HepG2 (cell line): Measurements from ENCODE around the gene NT5DC4. TPM values are rescaled to one million over a fixed set of nuclear protein-coding genes. Genes with fewer than 3 reads are reported as not detected.

Experiments used
- FOSL2 ChIP-seq: sonication (generic); formaldehyde crosslinking; IDR thresholded peaks from 2 replicates; pipeline ENCODE4 v1.4.0; 2020; ENCODE audit warnings: missing genetic modification reagents
- FOXA3 ChIP-seq: IDR thresholded peaks from 2 replicates; pipeline ENCODE4 v1.6.1; 2016; ENCODE audit warnings: missing genetic modification reagents, missing compliant biosample characterization
- GABPB1 ChIP-seq: IDR thresholded peaks from 2 replicates; pipeline ENCODE4 v1.6.1; 2016; ENCODE audit warnings: mild to moderate bottlenecking, missing genetic modification reagents, moderate library complexity, missing compliant biosample characterization
- HNRNPH1 ChIP-seq: fragments of 200-400 bp; formaldehyde crosslinking; optimal IDR thresholded peaks from 2 replicates; pipeline ENCODE3; 2017; ENCODE audit warnings: mild to moderate bottlenecking, low read depth, low read length
- HOXA5 ChIP-seq: sonication (generic); formaldehyde crosslinking; IDR thresholded peaks from 2 replicates; pipeline ENCODE4 v1.4.0; 2020; ENCODE audit warnings: missing genetic modification reagents
- KDM3A ChIP-seq: IDR thresholded peaks from 2 replicates; pipeline ENCODE4 v1.6.1; 2018; ENCODE audit warnings: low read depth, missing compliant biosample characterization
- KLF6 ChIP-seq: IDR thresholded peaks from 2 replicates; pipeline ENCODE4 v1.8.0; 2016; ENCODE audit warnings: missing biosample characterization, missing genetic modification reagents
- LBX2 ChIP-seq: sonication (generic); formaldehyde crosslinking; IDR thresholded peaks from 2 replicates; pipeline ENCODE4 v1.5.0; 2020; ENCODE audit warnings: missing genetic modification reagents, mild to moderate bottlenecking, borderline replicate concordance
- MAFF ChIP-seq: IDR thresholded peaks from 2 replicates; pipeline ENCODE4 v1.6.1; 2011; ENCODE audit warnings: low read depth, low read length, improper control_type of control experiment
- MAX ChIP-seq: IDR thresholded peaks from 2 replicates; pipeline ENCODE4 v1.6.1; 2012; ENCODE audit warnings: inconsistent platforms
- MZF1 ChIP-seq: sonication (generic); formaldehyde crosslinking; IDR thresholded peaks from 2 replicates; pipeline ENCODE4 v1.8.1; 2023; ENCODE audit warnings: mild to moderate bottlenecking, missing genetic modification reagents, borderline replicate concordance
- PRDM15 ChIP-seq: sonication (generic); formaldehyde crosslinking; IDR thresholded peaks from 2 replicates; pipeline ENCODE4 v1.4.0; 2020; ENCODE audit warnings: missing genetic modification reagents
- SOX6 ChIP-seq, 2 experiments: fragments of 450-650 bp in 1 of 2; sonication (generic) in 1 of 2; formaldehyde crosslinking in 1 of 2; IDR thresholded peaks; 2 replicates each; pipeline versions ENCODE4 v1.4.0 to v1.6.1; 2017 to 2020; ENCODE audit warnings: antibody characterized with exemption in 1 of 2, mild to moderate bottlenecking in 1 of 2, missing genetic modification reagents in 1 of 2
- TFE3 ChIP-seq: IDR thresholded peaks from 2 replicates; pipeline ENCODE4 v1.6.1; 2016
- U2AF1 ChIP-seq: fragments of 200-400 bp; formaldehyde crosslinking; optimal IDR thresholded peaks from 2 replicates; pipeline ENCODE3; 2017; ENCODE audit warnings: mild to moderate bottlenecking, low read depth, low read length
- ZBTB4 ChIP-seq: sonication (generic); formaldehyde crosslinking; IDR thresholded peaks from 2 replicates; pipeline ENCODE4 v1.4.0; 2020; ENCODE audit warnings: missing genetic modification reagents, mild to moderate bottlenecking, borderline replicate concordance
- ZFY ChIP-seq: sonication (generic); formaldehyde crosslinking; IDR thresholded peaks from 2 replicates; pipeline ENCODE4 v1.4.0; 2020; ENCODE audit warnings: missing genetic modification reagents
- ZMYM4 ChIP-seq: sonication (generic); formaldehyde crosslinking; IDR thresholded peaks from 2 replicates; pipeline ENCODE4 v1.8.1; 2023; ENCODE audit warnings: mild to moderate bottlenecking, missing genetic modification reagents
- ZNF251 ChIP-seq: sonication (generic); formaldehyde crosslinking; IDR thresholded peaks from 2 replicates; pipeline ENCODE4 v1.9.0; 2021; ENCODE audit warnings: mild to moderate bottlenecking, missing genetic modification reagents
- polyA plus RNA-seq, 8 experiments: library from polyadenylated mRNA; depleted of rRNA in 3 of 8; stranded (reverse) in 7 of 8; unstranded in 1 of 8; fragments of >200 nt; fragmentation: Illumina TruSeq in 4 of 8; extraction: Trizol in 4 of 8; gene quantifications; 2 replicates each; pipeline versions ENCODE4 v1.2.1 to v1.2.3, GENCODE V29; 2011 to 2016; ENCODE audit warnings: low read depth in 4 of 8, missing spikeins in 1 of 8, mixed read lengths in 1 of 8; ENCODE audit not compliant: insufficient read depth in 1 of 8
- total RNA-seq, 5 experiments: library from RNA; depleted of rRNA; stranded (reverse); fragments of >200 nt; fragmentation: Illumina TruSeq; extraction: Trizol; gene quantifications; 2 replicates each; pipeline ENCODE4 v1.2.3, GENCODE V29; 2016; ENCODE audit warnings: low read depth in 1 of 5

The NT5DC4 gene
- total and polyA plus RNA-seq, 2 of the 13 experiments (the other 11 are each of a cell fraction or from before 2014, with no cell fraction given), result 0.04 to 4.2 TPM

- TF ChIP-seq FOSL2 (CRISPR knock-in tag) (no peak), ZBTB4 (peak; percentile 55; the same call in 1 of the 2 replicates), ZMYM4 (CRISPR knock-in tag) (peak; percentile 22; the same call in 1 of the 2 replicates), SOX6 (IDR thresholded peaks at IDR 0.05) (no peak), SOX6 (CRISPR knock-in tag; IDR thresholded peaks at IDR 0.05) (peak; percentile 35; the same call in 1 of the 2 replicates), MAFF (no peak), HOXA5 (CRISPR knock-in tag) (peak; percentile 47; the same call in 1 of the 2 replicates), HNRNPH1 (no peak), KDM3A (CRISPR knock-in tag) (no peak), LBX2 (CRISPR knock-in tag) (no peak), U2AF1 (no peak), ZNF251 (CRISPR knock-in tag) (no peak), GABPB1 (no peak), ZFY (CRISPR knock-in tag) (0 out of 2 replicates have a peak, but pooled peaks have one; percentile 33), FOXA3 (CRISPR knock-in tag) (0 out of 2 replicates have a peak, but pooled peaks have one; percentile 16), PRDM15 (no peak), MZF1 (CRISPR knock-in tag) (0 out of 2 replicates have a peak, but pooled peaks have one; percentile 23), KLF6 (CRISPR knock-in tag) (no peak), MAX (peak; percentile 26; the same call in 1 of the 2 replicates), TFE3 (no peak)
Measured at GRCh38 chr2:112724591-112725525, 4.0 kb downstream of the NT5DC4 start (continued).
